Measurements from ENCODE around the gene RHBDF1.

Gene RHBDF1

GRCh38 chr16:104355-104754 lies 31.9 kb upstream of the RHBDF1 start:
- Histone ChIP-seq H3K4me3 (replicated peaks; ENCODE audit: insufficient read depth, low read length) (no peak overlapping the region), H3K27me3 (ENCODE audit: insufficient read depth, poor library complexity, severe bottlenecking) (no peaks in the 10 kb centered on the region), H3K27ac (replicated peaks) (no peak overlapping the region)
- DNase-seq (ENCODE audit: low read depth in 1 of 2, low spot score in 1 of 2) = no peak
- TF ChIP-seq REST (IDR thresholded peaks at IDR 0.05; ENCODE audit: insufficient replicate concordance, low read depth) = no peak
- TF ChIP-seq, protein P1, sequence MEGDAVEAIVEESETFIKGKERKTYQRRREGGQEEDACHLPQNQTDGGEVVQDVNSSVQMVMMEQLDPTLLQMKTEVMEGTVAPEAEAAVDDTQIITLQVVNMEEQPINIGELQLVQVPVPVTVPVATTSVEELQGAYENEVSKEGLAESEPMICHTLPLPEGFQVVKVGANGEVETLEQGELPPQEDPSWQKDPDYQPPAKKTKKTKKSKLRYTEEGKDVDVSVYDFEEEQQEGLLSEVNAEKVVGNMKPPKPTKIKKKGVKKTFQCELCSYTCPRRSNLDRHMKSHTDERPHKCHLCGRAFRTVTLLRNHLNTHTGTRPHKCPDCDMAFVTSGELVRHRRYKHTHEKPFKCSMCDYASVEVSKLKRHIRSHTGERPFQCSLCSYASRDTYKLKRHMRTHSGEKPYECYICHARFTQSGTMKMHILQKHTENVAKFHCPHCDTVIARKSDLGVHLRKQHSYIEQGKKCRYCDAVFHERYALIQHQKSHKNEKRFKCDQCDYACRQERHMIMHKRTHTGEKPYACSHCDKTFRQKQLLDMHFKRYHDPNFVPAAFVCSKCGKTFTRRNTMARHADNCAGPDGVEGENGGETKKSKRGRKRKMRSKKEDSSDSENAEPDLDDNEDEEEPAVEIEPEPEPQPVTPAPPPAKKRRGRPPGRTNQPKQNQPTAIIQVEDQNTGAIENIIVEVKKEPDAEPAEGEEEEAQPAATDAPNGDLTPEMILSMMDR (IDR thresholded peaks at IDR 0.05; ENCODE audit: insufficient read depth, low read length) = no peak
- no peak for TF ChIP-seq POLR2AphosphoS5 (IDR thresholded peaks at IDR 0.05; ENCODE audit: low read depth)
- TF ChIP-seq GABPA (IDR thresholded peaks at IDR 0.05; ENCODE audit: low read depth) = no peak
- TF ChIP-seq SPI1 (IDR thresholded peaks at IDR 0.05; ENCODE audit: borderline replicate concordance, low read depth) = no peak

GRCh38 chr16:102060-102855 lies 29.8 kb upstream of the RHBDF1 start:
- no peak for TF ChIP-seq SPI1 (IDR thresholded peaks at IDR 0.05; ENCODE audit: borderline replicate concordance, low read depth)
- TF ChIP-seq REST (IDR thresholded peaks at IDR 0.05; ENCODE audit: insufficient replicate concordance, low read depth) = no peak
- no peak for TF ChIP-seq POLR2AphosphoS5 (IDR thresholded peaks at IDR 0.05; ENCODE audit: low read depth)
- TF ChIP-seq, protein P1 (IDR thresholded peaks at IDR 0.05; ENCODE audit: insufficient read depth, low read length) = no peak
- TF ChIP-seq GABPA (IDR thresholded peaks at IDR 0.05; ENCODE audit: low read depth) = no peak
- Histone ChIP-seq H3K4me3 (replicated peaks; ENCODE audit: insufficient read depth, low read length) (no peak overlapping the region), H3K27me3 (ENCODE audit: insufficient read depth, poor library complexity, severe bottlenecking) (no peaks in the 10 kb centered on the region), H3K27ac (replicated peaks) (no peak overlapping the region)
- no peak for DNase-seq (ENCODE audit: low read depth in 1 of 2, low spot score in 1 of 2)

- H3K27ac ChIP-seq (replicated peaks) = no peak overlapping the region
- H3K4me3 ChIP-seq (replicated peaks; ENCODE audit: insufficient read depth, low read length) = no peak overlapping the region
Measured at GRCh38 chr16:101586-101985, 29.2 kb upstream of the RHBDF1 start.

More at GRCh38 chr16:101586-101985, 29.2 kb upstream of the RHBDF1 start:
- no peaks in the 10 kb centered on the region for H3K27me3 ChIP-seq (ENCODE audit: insufficient read depth, poor library complexity, severe bottlenecking)
- no peak for DNase-seq (ENCODE audit: low read depth in 1 of 2, low spot score in 1 of 2)
- no peak for TF ChIP-seq SPI1 (IDR thresholded peaks at IDR 0.05; ENCODE audit: borderline replicate concordance, low read depth)
- TF ChIP-seq, protein P1 (IDR thresholded peaks at IDR 0.05; ENCODE audit: insufficient read depth, low read length) = no peak
- no peak for TF ChIP-seq POLR2AphosphoS5 (IDR thresholded peaks at IDR 0.05; ENCODE audit: low read depth)
- TF ChIP-seq GABPA (IDR thresholded peaks at IDR 0.05; ENCODE audit: low read depth) = no peak
- no peak for TF ChIP-seq REST (IDR thresholded peaks at IDR 0.05; ENCODE audit: insufficient replicate concordance, low read depth)
